ENCODE results near the gene CAVIN2. TPM values are rescaled to one million over a fixed set of nuclear protein-coding genes. Genes with fewer than 3 reads are reported as not detected.

CAVIN2 gene
- total RNA-seq, 2 experiments from 2014 or later = 0.10 TPM; not detected in 1

- H3K36me3 ChIP-seq (ENCODE audit: insufficient read depth, low read length) = no peaks in the 10 kb centered on the region
- DNase-seq (ENCODE audit: low spot score) = peak; percentile 31
- no peak for TF ChIP-seq EZH2phosphoT487 (IDR thresholded peaks at IDR 0.05; ENCODE audit: borderline replicate concordance, low read depth, low read length)
- TF ChIP-seq, protein P1, sequence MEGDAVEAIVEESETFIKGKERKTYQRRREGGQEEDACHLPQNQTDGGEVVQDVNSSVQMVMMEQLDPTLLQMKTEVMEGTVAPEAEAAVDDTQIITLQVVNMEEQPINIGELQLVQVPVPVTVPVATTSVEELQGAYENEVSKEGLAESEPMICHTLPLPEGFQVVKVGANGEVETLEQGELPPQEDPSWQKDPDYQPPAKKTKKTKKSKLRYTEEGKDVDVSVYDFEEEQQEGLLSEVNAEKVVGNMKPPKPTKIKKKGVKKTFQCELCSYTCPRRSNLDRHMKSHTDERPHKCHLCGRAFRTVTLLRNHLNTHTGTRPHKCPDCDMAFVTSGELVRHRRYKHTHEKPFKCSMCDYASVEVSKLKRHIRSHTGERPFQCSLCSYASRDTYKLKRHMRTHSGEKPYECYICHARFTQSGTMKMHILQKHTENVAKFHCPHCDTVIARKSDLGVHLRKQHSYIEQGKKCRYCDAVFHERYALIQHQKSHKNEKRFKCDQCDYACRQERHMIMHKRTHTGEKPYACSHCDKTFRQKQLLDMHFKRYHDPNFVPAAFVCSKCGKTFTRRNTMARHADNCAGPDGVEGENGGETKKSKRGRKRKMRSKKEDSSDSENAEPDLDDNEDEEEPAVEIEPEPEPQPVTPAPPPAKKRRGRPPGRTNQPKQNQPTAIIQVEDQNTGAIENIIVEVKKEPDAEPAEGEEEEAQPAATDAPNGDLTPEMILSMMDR (conservative IDR thresholded peaks at IDR 0.05; ENCODE audit: low read length) = peak; percentile 81
- ChIA-PET CTCF (ENCODE audit: unreplicated experiment) (no interaction called here), POLR2A (interaction anchor here (0.7 kb wide), 1 partner anchor 66 kb away, joined by 3 read pairs; no protein-coding TSS in a partner anchor)
- H3K4me2 ChIP-seq (ENCODE audit: low read length) = no peak overlapping the region
- no peaks in the 10 kb centered on the region for H3K4me1 ChIP-seq (ENCODE audit: insufficient read depth, low read length, poor library complexity, severe bottlenecking)
- H4K20me1 ChIP-seq (ENCODE audit: insufficient read depth, low read length) = no peaks in the 10 kb centered on the region
- intact Hi-C loops (cut with micrococcal nuclease; ENCODE audit: unreplicated experiment) = loop anchor here (2.0 kb wide), 1 partner anchor 351 kb away; no protein-coding TSS in a partner anchor
- H3K4me3 ChIP-seq (ENCODE audit: low read depth, low read length, poor library complexity, severe bottlenecking) = no peak overlapping the region
- BruUV-seq (replicated peaks) = no TSS peak
- H3K79me2 ChIP-seq (ENCODE audit: insufficient read depth, low read depth, low read length) = no peaks in the 10 kb centered on the region
- no peaks in the 10 kb centered on the region for H3K9me3 ChIP-seq (ENCODE audit: low read length)
- no peaks in the 10 kb centered on the region for H3K9me2 ChIP-seq (ENCODE audit: insufficient read depth, low read length)
- no peak overlapping the region for H2AFZ ChIP-seq (ENCODE audit: low read length)
- no peak overlapping the region for H3K27ac ChIP-seq (ENCODE audit: low read depth, low read length, poor library complexity, severe bottlenecking)
Observed at GRCh38 chr2:191811807-191812602, 34.9 kb downstream of the CAVIN2 start.

DNA sequence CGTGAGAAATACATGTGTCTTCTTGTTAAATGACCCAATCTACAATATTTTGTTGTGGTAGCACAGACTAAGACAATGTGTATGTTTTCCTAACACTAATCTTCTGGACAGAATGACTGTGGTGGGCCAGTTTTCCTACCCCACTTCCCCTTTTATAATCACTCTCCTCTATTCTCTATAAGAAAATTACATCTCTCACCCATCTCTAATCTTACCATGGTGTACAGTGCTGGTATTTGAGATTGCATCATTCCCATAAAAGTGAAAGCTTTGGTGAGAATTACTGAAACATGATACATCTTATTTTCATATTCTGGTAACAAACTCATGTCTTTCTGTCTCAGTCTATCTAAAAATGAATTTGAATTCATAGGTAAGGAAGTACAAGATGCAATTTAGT, 40.5 kb downstream of the CAVIN2 start:
- POLR2A ChIA-PET = interaction anchor here (0.6 kb wide), 1 partner anchor 209 kb away, joined by 3 read pairs; no protein-coding TSS in a partner anchor
- Histone ChIP-seq H3K79me2 (ENCODE audit: insufficient read depth, low read depth, low read length) (no peaks in the 10 kb centered on the region), H3K9me3 (ENCODE audit: low read length) (no peaks in the 10 kb centered on the region), H3K27ac (ENCODE audit: low read depth, low read length, poor library complexity, severe bottlenecking) (no peak overlapping the region), H4K20me1 (ENCODE audit: insufficient read depth, low read length) (no peaks in the 10 kb centered on the region), H2AFZ (ENCODE audit: low read length) (no peak overlapping the region), H3K36me3 (ENCODE audit: insufficient read depth, low read length) (no peaks in the 10 kb centered on the region), H3K4me2 (ENCODE audit: low read length) (no peak overlapping the region), H3K4me1 (ENCODE audit: insufficient read depth, low read length, poor library complexity, severe bottlenecking) (no peaks in the 10 kb centered on the region), H3K4me3 (ENCODE audit: low read depth, low read length, poor library complexity, severe bottlenecking) (no peak overlapping the region), H3K9me2 (ENCODE audit: insufficient read depth, low read length) (no peaks in the 10 kb centered on the region)
- no peak for DNase-seq (ENCODE audit: low spot score)
- CTCF ChIA-PET (ENCODE audit: unreplicated experiment) = no interaction called here
- intact Hi-C loops (cut with micrococcal nuclease; ENCODE audit: unreplicated experiment) = no loop called here
- TF ChIP-seq, protein P1 (conservative IDR thresholded peaks at IDR 0.05; ENCODE audit: low read length) = no peak
- TF ChIP-seq EZH2phosphoT487 (IDR thresholded peaks at IDR 0.05; ENCODE audit: borderline replicate concordance, low read depth, low read length) = no peak
- no TSS peak for BruUV-seq (replicated peaks)

- DNase-seq (ENCODE audit: low spot score) = no peak
- no TSS peak for BruUV-seq (replicated peaks)
- no peaks in the 10 kb centered on the region for H4K20me1 ChIP-seq (ENCODE audit: insufficient read depth, low read length)
- H3K9me3 ChIP-seq (ENCODE audit: low read length) = no peaks in the 10 kb centered on the region
- H2AFZ ChIP-seq (ENCODE audit: low read length) = no peak overlapping the region
- no peaks in the 10 kb centered on the region for H3K36me3 ChIP-seq (ENCODE audit: insufficient read depth, low read length)
- intact Hi-C loops (cut with micrococcal nuclease; ENCODE audit: unreplicated experiment) = no loop called here
- H3K9me2 ChIP-seq (ENCODE audit: insufficient read depth, low read length) = no peaks in the 10 kb centered on the region
- ChIA-PET CTCF (ENCODE audit: unreplicated experiment) (no interaction called here), POLR2A (no interaction called here)
- no peak overlapping the region for H3K4me2 ChIP-seq (ENCODE audit: low read length)
- no peak for TF ChIP-seq EZH2phosphoT487 (IDR thresholded peaks at IDR 0.05; ENCODE audit: borderline replicate concordance, low read depth, low read length)
- TF ChIP-seq, protein P1 (conservative IDR thresholded peaks at IDR 0.05; ENCODE audit: low read length) = no peak
- H3K4me1 ChIP-seq (ENCODE audit: insufficient read depth, low read length, poor library complexity, severe bottlenecking) = no peaks in the 10 kb centered on the region
- no peak overlapping the region for H3K27ac ChIP-seq (ENCODE audit: low read depth, low read length, poor library complexity, severe bottlenecking)
- H3K4me3 ChIP-seq (ENCODE audit: low read depth, low read length, poor library complexity, severe bottlenecking) = no peak overlapping the region
- no peaks in the 10 kb centered on the region for H3K79me2 ChIP-seq (ENCODE audit: insufficient read depth, low read depth, low read length)
Observed at GRCh38 chr2:191804766-191805165, 42.1 kb downstream of the CAVIN2 start.

All from OCI-LY7 (cell line).